Adrenal gland (tissue), 5 donors: ENCODE data around the gene CHAC1.

Experiments used
- CTCF ChIP-seq, 6 experiments: fragments of 450-650 bp in 4 of 6; fragments of 200-600 bp in 2 of 6; sonication (generic) in 1 of 6; IDR thresholded peaks; 1 replicate in 5 of 6; 2 replicates in 1 of 6; pipeline versions ENCODE4 v1.5.1 to v1.8.0; 2016 to 2021; ENCODE audit warnings: antibody characterized with exemption in 6 of 6, mild to moderate bottlenecking in 2 of 6, moderate library complexity in 1 of 6
- POLR2A ChIP-seq, 2 donors: fragments of 450-650 bp; IDR thresholded peaks; one replicate each; pipeline ENCODE4 v1.6.1; 2017; ENCODE audit warnings: antibody characterized with exemption in 2 of 2, mild to moderate bottlenecking in 2 of 2, moderate library complexity in 1 of 2
- donor health status: DM: no; HTN: no; CAD: no.

- TF ChIP-seq CTCF (IDR thresholded peaks at IDR 0.05) (no peak), POLR2A (IDR thresholded peaks at IDR 0.05) (no peak)
These were observed 870 bp upstream of the CHAC1 start for GRCh38 chr15:40952301-40952900.
